Endothelial cell of umbilical vein (primary cell): ENCODE measurements around the gene SMCHD1. TPM values are rescaled to one million over a fixed set of nuclear protein-coding genes. Genes with fewer than 3 reads are reported as not detected.

ENCODE experiments used
- BruUV-seq: library from RNA; stranded (reverse); fragments of 400-500 nt; replicated peaks from 2 replicates; lab custom pipeline; 2021; lab: Mats Ljungman, UMichigan
- CTCF ChIA-PET: fragments of 300-600, 350-600 bp; sonication (Branson Sonifier 250); formaldehyde crosslinking; loops from one replicate; lab custom pipeline; 2021; ENCODE audit warnings: antibody characterized with exemption, inconsistent platforms; lab: Charles Lee
- POLR2A ChIA-PET: fragments of 300-600, 350-600 bp; sonication (Branson Sonifier 250); formaldehyde crosslinking; loops from one replicate; lab custom pipeline; 2021; ENCODE audit warnings: antibody characterized with exemption, inconsistent platforms; lab: Charles Lee
- DNase-seq: peaks from one replicate; pipeline ENCODE4 v3.0.0-alpha.2; 2011; ENCODE audit warnings: low read depth, low spot score
- FAIRE-seq: peaks from 2 replicates; lab custom pipeline; 2011; peaks lifted over from hg19 to GRCh38; lab: Jason Lieb, UNC
- H2AFZ ChIP-seq: 2 replicates; pipeline ENCODE4 v1.6.0; 2012; ENCODE audit warnings: low read depth, low read length, control low read depth, inconsistent platforms
- H3K27ac ChIP-seq: 2 replicates; pipeline ENCODE4 v1.5.1; 2011; ENCODE audit warnings: low read depth, mild to moderate bottlenecking, control low read depth, low read length, moderate library complexity; ENCODE audit not compliant: insufficient read depth
- H3K27me3 ChIP-seq, 2 experiments: 2 replicates each; pipeline versions ENCODE4 v1.6.0 to v1.6.1; 2011; ENCODE audit warnings: low read length in 2 of 2, mixed read lengths in 1 of 2; ENCODE audit not compliant: control insufficient read depth in 2 of 2, insufficient read depth in 2 of 2
- H3K36me3 ChIP-seq, 2 experiments: 2 replicates in 1 of 2; 3 replicates in 1 of 2; pipeline ENCODE4 v1.5.1; 2011; ENCODE audit warnings: low read length in 2 of 2, mild to moderate bottlenecking in 1 of 2, moderate library complexity in 1 of 2; ENCODE audit not compliant: control insufficient read depth in 2 of 2, insufficient read depth in 2 of 2; ENCODE audit errors: extremely low read depth in 1 of 2
- H3K4me1 ChIP-seq: 3 replicates; pipeline ENCODE4 v1.5.1; 2011; ENCODE audit warnings: mild to moderate bottlenecking, low read length; ENCODE audit not compliant: control insufficient read depth, insufficient read depth; ENCODE audit errors: extremely low read depth
- H3K4me2 ChIP-seq: 2 replicates; pipeline ENCODE4 v1.6.1; 2011; ENCODE audit warnings: low read length, control low read depth, mixed read lengths; ENCODE audit not compliant: insufficient read depth
- H3K4me3 ChIP-seq, 3 experiments: fragments of 200-600 bp in 1 of 3; sonication (generic), shearing (Covaris generic) in 1 of 3; replicated peaks in 1 of 3; 2 replicates each; pipeline ENCODE4 v1.5.1; 2011 to 2016; ENCODE audit warnings: control low read depth in 3 of 3, low read length in 3 of 3, mild to moderate bottlenecking in 2 of 3, inconsistent platforms in 1 of 3, low read depth in 1 of 3, moderate library complexity in 1 of 3; ENCODE audit not compliant: insufficient read depth in 1 of 3
- H3K79me2 ChIP-seq: 2 replicates; pipeline ENCODE4 v1.6.0; 2012; ENCODE audit warnings: low read length, inconsistent platforms; ENCODE audit not compliant: control insufficient read depth, insufficient read depth
- H3K9ac ChIP-seq: replicated peaks from 2 replicates; pipeline ENCODE3; 2011; ENCODE audit warnings: low read length, control low read depth; ENCODE audit not compliant: insufficient read depth; ENCODE audit errors: extremely low read depth
- H3K9me1 ChIP-seq: replicated peaks from 3 replicates; pipeline ENCODE4 v1.6.0; 2011; ENCODE audit warnings: mild to moderate bottlenecking, low read length; ENCODE audit not compliant: control insufficient read depth, insufficient read depth; ENCODE audit errors: extremely low read depth
- H3K9me3 ChIP-seq: replicated peaks from 2 replicates; pipeline ENCODE4 v1.5.1; 2012; ENCODE audit warnings: low read length, inconsistent platforms; ENCODE audit not compliant: control insufficient read depth, insufficient read depth
- H4K20me1 ChIP-seq: replicated peaks from 2 replicates; pipeline ENCODE3; 2011; ENCODE audit warnings: mild to moderate bottlenecking, low read length; ENCODE audit not compliant: control insufficient read depth, insufficient read depth; ENCODE audit errors: extremely low read depth
- EZH2 ChIP-seq: IDR thresholded peaks from 2 replicates; pipeline ENCODE4 v1.6.1; 2012; ENCODE audit warnings: borderline replicate concordance, low read depth, mild to moderate bottlenecking, moderate library complexity, low read length, inconsistent platforms; ENCODE audit not compliant: severe bottlenecking
- GATA2 ChIP-seq: IDR thresholded peaks from 2 replicates; pipeline ENCODE4 v1.7.0; 2011; ENCODE audit warnings: low read depth, mild to moderate bottlenecking, moderate library complexity, mixed read lengths, low read length; ENCODE audit not compliant: insufficient read length, insufficient read depth
- JUN ChIP-seq: IDR thresholded peaks from 2 replicates; pipeline ENCODE4 v1.6.1; 2011; ENCODE audit warnings: borderline replicate concordance, low read depth; ENCODE audit not compliant: insufficient read length, insufficient read depth
- MAX ChIP-seq: IDR thresholded peaks from 2 replicates; pipeline ENCODE4 v1.6.1; 2011; ENCODE audit not compliant: insufficient read depth, insufficient read length
- MYC ChIP-seq: IDR thresholded peaks from one replicate; pipeline ENCODE4 v1.6.1; 2011; ENCODE audit warnings: mild to moderate bottlenecking, low read depth, low read length
- POLR2AphosphoS5 ChIP-seq: IDR thresholded peaks from 2 replicates; pipeline ENCODE4 v1.6.1; 2012; ENCODE audit warnings: low read depth, mild to moderate bottlenecking, control low read depth, low read length, moderate library complexity; ENCODE audit not compliant: insufficient read depth
- dilution Hi-C: fragments of 300-500 bp; cut with MboI; formaldehyde crosslinking; loops from one replicate; pipeline ENCODE4 v1.15.0; 2019; ENCODE audit warnings: low sequenced_read_pairs; ENCODE audit not compliant: extremely low pct_ligation_motif_present
- intact Hi-C: fragments of 100-400 bp; cut with micrococcal nuclease; formaldehyde crosslinking; loops from one replicate; pipeline ENCODE4 v1.10.0; 2022
- polyA plus RNA-seq, 4 experiments: library from polyadenylated mRNA; depleted of rRNA in 3 of 4; stranded (reverse) in 3 of 4; unstranded in 1 of 4; fragments of >200 nt; gene quantifications; 2 replicates each; pipeline versions ENCODE4 v1.2.1 to v1.2.3, GENCODE V29; 2011 to 2012; ENCODE audit warnings: missing spikeins in 1 of 4
- total RNA-seq: library from RNA; stranded (reverse); gene quantifications from 2 replicates; pipeline ENCODE4 v1.2.3, GENCODE V29; 2021
- TF ChIP-seq, protein P1 (sequence below), 2 donors: IDR thresholded peaks; 1 replicate in 1 of 2; 2 replicates in 1 of 2; pipeline ENCODE4 v1.5.1; 2011; ENCODE audit warnings: low read length in 2 of 2, mild to moderate bottlenecking in 2 of 2, moderate library complexity in 2 of 2, control low read depth in 1 of 2, inconsistent platforms in 1 of 2, low read depth in 1 of 2; ENCODE audit not compliant: insufficient read depth in 1 of 2; ENCODE audit errors: extremely low read depth in 1 of 2

The SMCHD1 gene
- total and polyA plus RNA-seq, 2 donors (not counting 3 experiments of a cell fraction or from before 2014, with no cell fraction given), result 7.4 to 39.9 TPM

DNA sequence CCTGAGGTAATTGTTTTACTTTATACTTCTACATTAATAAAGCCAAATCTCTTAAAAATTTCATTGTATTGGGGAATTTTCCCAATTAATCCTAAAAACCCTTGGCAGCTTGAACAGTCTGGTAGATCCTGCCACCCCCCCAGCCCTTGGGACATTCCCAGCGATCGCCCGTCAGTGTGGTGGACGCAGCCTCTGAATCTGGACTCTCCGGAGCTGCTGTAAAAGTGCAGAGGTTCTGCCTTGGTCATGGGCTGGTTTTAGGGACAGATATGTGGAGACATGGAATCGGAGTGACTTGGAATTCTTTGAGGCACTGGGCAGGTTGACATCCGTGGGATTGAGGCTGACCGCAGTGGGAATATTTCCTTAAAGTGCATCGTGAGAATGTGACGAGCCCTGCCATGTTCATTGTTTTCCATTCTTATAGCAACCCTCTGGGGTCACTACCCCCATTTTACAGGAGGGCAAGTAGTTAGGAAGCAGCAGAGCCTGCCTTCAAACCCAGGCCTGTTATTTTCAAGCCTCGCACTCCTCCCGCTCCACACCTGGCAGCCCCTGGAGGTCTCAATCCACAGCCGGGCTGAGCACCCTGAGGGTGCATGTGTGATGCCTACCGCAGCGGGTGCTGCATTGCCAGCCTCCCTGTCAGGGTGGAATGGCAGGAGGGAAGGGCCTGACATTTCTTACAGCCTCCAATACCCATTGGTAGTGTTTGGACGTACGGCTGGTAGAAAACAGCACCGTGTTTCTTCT lies 197.8 kb downstream of the SMCHD1 start:
- no peaks in the 10 kb centered on the region for H3K9me1 ChIP-seq
- POLR2A ChIA-PET, result no interaction called here
- no TSS peak for BruUV-seq
- H3K27me3 ChIP-seq, result peaks cover 33 to 59% of the 10 kb centered on the region in 2 experiments
- H3K9me3 ChIP-seq, result no peaks in the 10 kb centered on the region
- CTCF ChIA-PET, result interaction anchor here (0.6 kb wide), 1 partner anchor 312 kb away, joined by 3 read pairs; no protein-coding TSS in a partner anchor
- TF ChIP-seq, protein P1, sequence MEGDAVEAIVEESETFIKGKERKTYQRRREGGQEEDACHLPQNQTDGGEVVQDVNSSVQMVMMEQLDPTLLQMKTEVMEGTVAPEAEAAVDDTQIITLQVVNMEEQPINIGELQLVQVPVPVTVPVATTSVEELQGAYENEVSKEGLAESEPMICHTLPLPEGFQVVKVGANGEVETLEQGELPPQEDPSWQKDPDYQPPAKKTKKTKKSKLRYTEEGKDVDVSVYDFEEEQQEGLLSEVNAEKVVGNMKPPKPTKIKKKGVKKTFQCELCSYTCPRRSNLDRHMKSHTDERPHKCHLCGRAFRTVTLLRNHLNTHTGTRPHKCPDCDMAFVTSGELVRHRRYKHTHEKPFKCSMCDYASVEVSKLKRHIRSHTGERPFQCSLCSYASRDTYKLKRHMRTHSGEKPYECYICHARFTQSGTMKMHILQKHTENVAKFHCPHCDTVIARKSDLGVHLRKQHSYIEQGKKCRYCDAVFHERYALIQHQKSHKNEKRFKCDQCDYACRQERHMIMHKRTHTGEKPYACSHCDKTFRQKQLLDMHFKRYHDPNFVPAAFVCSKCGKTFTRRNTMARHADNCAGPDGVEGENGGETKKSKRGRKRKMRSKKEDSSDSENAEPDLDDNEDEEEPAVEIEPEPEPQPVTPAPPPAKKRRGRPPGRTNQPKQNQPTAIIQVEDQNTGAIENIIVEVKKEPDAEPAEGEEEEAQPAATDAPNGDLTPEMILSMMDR (IDR thresholded peaks at IDR 0.05; ENCODE audit: extremely low read depth in 1 of 2, insufficient read depth in 1 of 2, low read depth in 1 of 2, low read length in 2 of 2), result no peak
- no peak for TF ChIP-seq MAX
- no peak for TF ChIP-seq JUN
- TF ChIP-seq POLR2AphosphoS5, result no peak
- no peak for TF ChIP-seq EZH2
- TF ChIP-seq MYC, result no peak
- TF ChIP-seq GATA2, result no peak
- H3K36me3 ChIP-seq, result no peaks in the 10 kb centered on the region
- DNase-seq (no peak), FAIRE-seq (no peak)
- no peak overlapping the region for H2AFZ ChIP-seq
- no peaks in the 10 kb centered on the region for H4K20me1 ChIP-seq
- H3K4me1 ChIP-seq, result no peaks in the 10 kb centered on the region
- H3K9ac ChIP-seq, result no peak overlapping the region
- intact Hi-C loops, result no loop called here
- dilution Hi-C loops, result no loop called here
- no peak overlapping the region for H3K27ac ChIP-seq
- no peak overlapping the region for H3K4me3 ChIP-seq
- H3K79me2 ChIP-seq, result no peaks in the 10 kb centered on the region
- no peak overlapping the region for H3K4me2 ChIP-seq
